GM12878 (cell line): Measurements from ENCODE around the gene TOLLIP.

Experiments
- BRCA1 ChIP-seq: IDR thresholded peaks from 2 replicates; pipeline ENCODE4 v1.6.1; 2011; ENCODE audit warnings: low read depth, low read length, improper control_type of control experiment
- CBX3 ChIP-seq: fragments of 200-600 bp; sonication (generic); IDR thresholded peaks from 2 replicates; pipeline ENCODE4 v1.6.1; 2016; ENCODE audit warnings: low read depth, borderline replicate concordance
- CTCF ChIP-seq, 3 experiments: IDR thresholded peaks in 2 of 3; conservative IDR thresholded peaks in 1 of 3; 2 replicates each; pipeline ENCODE4 v1.5.1; 2011; ENCODE audit warnings: low read depth in 3 of 3, low read length in 3 of 3, mild to moderate bottlenecking in 3 of 3, control low read depth in 2 of 3, moderate library complexity in 2 of 3, inconsistent platforms in 1 of 3, mixed read lengths in 1 of 3; ENCODE audit not compliant: control insufficient read depth in 2 of 3, insufficient read depth in 1 of 3; ENCODE audit errors: extremely low read depth in 1 of 3
- FOS ChIP-seq: IDR thresholded peaks from 3 replicates; pipeline ENCODE4 v1.6.1; 2011; ENCODE audit warnings: borderline replicate concordance; ENCODE audit not compliant: insufficient read length; ENCODE audit errors: extremely low read depth
- SMC3 ChIP-seq: IDR thresholded peaks from 2 replicates; pipeline ENCODE4 v1.6.1; 2011; ENCODE audit warnings: low read length, improper control_type of control experiment, borderline replicate concordance
- TCF12 ChIP-seq: IDR thresholded peaks from 2 replicates; pipeline ENCODE4 v1.6.1; 2011; ENCODE audit warnings: low read depth, mild to moderate bottlenecking, low read length
- ZNF217 ChIP-seq: fragments of 450-650 bp; IDR thresholded peaks from 2 replicates; pipeline ENCODE4 v1.6.1; 2017; ENCODE audit warnings: antibody characterized with exemption, mild to moderate bottlenecking

- TF ChIP-seq CTCF (IDR thresholded peaks at IDR 0.05 in 2 of 3, conservative IDR thresholded peaks at IDR 0.05 in 1 of 3; ENCODE audit: control insufficient read depth in 2 of 3, extremely low read depth in 1 of 3, insufficient read depth in 1 of 3, low read depth in 3 of 3, low read length in 3 of 3) (no peak), TCF12 (no peak), BRCA1 (no peak), ZNF217 (no peak), CBX3 (no peak), FOS (no peak), SMC3 (no peak)
Observed at GRCh38 chr11:1344056-1344635, 34.7 kb upstream of the TOLLIP start.
